ENCODE data around the gene SLC6A19. TPM values are rescaled to one million over a fixed set of nuclear protein-coding genes. Genes with fewer than 3 reads are reported as not detected.

The SLC6A19 gene
- total and polyA plus RNA-seq, 4 donors, result 0.06 TPM; not detected in 3

GRCh38 chr5:1187950-1188334, 13.5 kb upstream of the SLC6A19 start:
- no peak overlapping the region for H3K9ac ChIP-seq (ENCODE audit: insufficient read depth in 1 of 2, low read length in 2 of 2)
- TF ChIP-seq CTCF (IDR thresholded peaks at IDR 0.05; ENCODE audit: control extremely low read depth, extremely low read depth), result no peak
- H3K4me1 ChIP-seq (ENCODE audit: control insufficient read depth in 5 of 5, insufficient read depth in 5 of 5, low read length in 5 of 5), result peaks cover 0 to 13% (median 8%) of the 10 kb centered on the region in 5 donors
- H3K36me3 ChIP-seq (ENCODE audit: control insufficient read depth in 4 of 4, insufficient read depth in 4 of 4, low read length in 4 of 4), result no peaks in the 10 kb centered on the region
- ATAC-seq (ENCODE audit: insufficient read depth, low FRiP score) (no peak), DNase-seq (no peak)
- H3K27me3 ChIP-seq (ENCODE audit: control insufficient read depth in 3 of 3, insufficient read depth in 3 of 3, low read length in 2 of 3), result peaks cover 0 to 5% (median 2%) of the 10 kb centered on the region in 3 donors
- H3K4me3 ChIP-seq, result no peak overlapping the region
- WGBS, 2 donors, result 93 to 96% methylated on average over 8 of the region's 8 CpGs
- H3K27ac ChIP-seq (ENCODE audit: low read depth in 1 of 2, low read length in 1 of 2), result no peak overlapping the region
- peaks cover 0 to 4% (median 0%) of the 10 kb centered on the region in 4 donors for H3K9me3 ChIP-seq (ENCODE audit: control insufficient read depth in 4 of 4, insufficient read depth in 3 of 4, low read length in 3 of 4)

- DNase-seq (no peak), ATAC-seq (ENCODE audit: insufficient read depth, low FRiP score) (no peak)
- Histone ChIP-seq H3K4me1 (ENCODE audit: control insufficient read depth in 5 of 5, insufficient read depth in 5 of 5, low read length in 5 of 5) (peaks cover 0 to 12% (median 8%) of the 10 kb centered on the region in 5 donors), H3K9me3 (ENCODE audit: control insufficient read depth in 4 of 4, insufficient read depth in 3 of 4, low read length in 3 of 4) (peaks cover 0 to 4% (median 0%) of the 10 kb centered on the region in 4 donors), H3K9ac (ENCODE audit: insufficient read depth in 1 of 2, low read length in 2 of 2) (no peak overlapping the region), H3K27ac (ENCODE audit: low read depth in 1 of 2, low read length in 1 of 2) (no peak overlapping the region), H3K4me3 (no peak overlapping the region), H3K36me3 (ENCODE audit: control insufficient read depth in 4 of 4, insufficient read depth in 4 of 4, low read length in 4 of 4) (no peaks in the 10 kb centered on the region), H3K27me3 (ENCODE audit: control insufficient read depth in 3 of 3, insufficient read depth in 3 of 3, low read length in 2 of 3) (peaks cover 0 to 10% (median 6%) of the 10 kb centered on the region in 3 donors)
- 74% methylated on average over 6 of the region's 6 CpGs for WGBS, 2 donors
- TF ChIP-seq CTCF (IDR thresholded peaks at IDR 0.05; ENCODE audit: control extremely low read depth, extremely low read depth), result no peak
Measured at GRCh38 chr5:1188464-1188863, 12.9 kb upstream of the SLC6A19 start.

GRCh38 chr5:1189269-1189668, 12.1 kb upstream of the SLC6A19 start:
- DNase-seq, result no peak
- Histone ChIP-seq H3K4me1 (ENCODE audit: control insufficient read depth in 5 of 5, insufficient read depth in 5 of 5, low read length in 5 of 5) (peaks cover 0 to 12% (median 8%) of the 10 kb centered on the region in 5 donors), H3K9me3 (ENCODE audit: control insufficient read depth in 4 of 4, insufficient read depth in 3 of 4, low read length in 3 of 4) (peaks cover 0 to 7% (median 0%) of the 10 kb centered on the region in 4 donors), H3K9ac (ENCODE audit: insufficient read depth in 1 of 2, low read length in 2 of 2) (no peak overlapping the region), H3K27ac (ENCODE audit: low read depth in 1 of 2, low read length in 1 of 2) (no peak overlapping the region), H3K36me3 (ENCODE audit: control insufficient read depth in 4 of 4, insufficient read depth in 4 of 4, low read length in 4 of 4) (no peaks in the 10 kb centered on the region), H3K27me3 (ENCODE audit: control insufficient read depth in 3 of 3, insufficient read depth in 3 of 3, low read length in 2 of 3) (peaks cover 0 to 10% (median 7%) of the 10 kb centered on the region in 3 donors), H3K4me3 (no peak overlapping the region)
- no peak for ATAC-seq (ENCODE audit: insufficient read depth, low FRiP score)
- no peak for TF ChIP-seq CTCF (IDR thresholded peaks at IDR 0.05; ENCODE audit: control extremely low read depth, extremely low read depth)
- 86 to 91% methylated on average over 10 of the region's 10 CpGs for WGBS, 2 donors

- H3K9ac ChIP-seq (ENCODE audit: insufficient read depth in 1 of 2, low read length in 2 of 2), result no peak overlapping the region
- H3K4me3 ChIP-seq, result no peak overlapping the region
- H3K4me1 ChIP-seq (ENCODE audit: control insufficient read depth in 5 of 5, insufficient read depth in 5 of 5, low read length in 5 of 5), result peaks cover 0 to 11% (median 4%) of the 10 kb centered on the region in 5 donors
- peaks cover 0 to 5% (median 0%) of the 10 kb centered on the region in 4 donors for H3K9me3 ChIP-seq (ENCODE audit: control insufficient read depth in 4 of 4, insufficient read depth in 3 of 4, low read length in 3 of 4)
- no peak overlapping the region for H3K27ac ChIP-seq (ENCODE audit: low read depth in 1 of 2, low read length in 1 of 2)
- no peaks in the 10 kb centered on the region for H3K36me3 ChIP-seq (ENCODE audit: control insufficient read depth in 4 of 4, insufficient read depth in 4 of 4, low read length in 4 of 4)
- DNase-seq, result no peak
- no peak for TF ChIP-seq CTCF (IDR thresholded peaks at IDR 0.05; ENCODE audit: control extremely low read depth, extremely low read depth)
- peaks cover 0 to 10% (median 7%) of the 10 kb centered on the region in 3 donors for H3K27me3 ChIP-seq (ENCODE audit: control insufficient read depth in 3 of 3, insufficient read depth in 3 of 3, low read length in 2 of 3)
- no peak for ATAC-seq (ENCODE audit: insufficient read depth, low FRiP score)
- 78 to 86% methylated on average over 12 of the region's 12 CpGs for WGBS, 2 donors
Measured at GRCh38 chr5:1190278-1190677, 11.1 kb upstream of the SLC6A19 start.

Measured in lung (tissue), 12 donors.